MG63 (cell line): ENCODE measurements around the gene IRX4. TPM values are rescaled to one million over a fixed set of nuclear protein-coding genes. Genes with fewer than 3 reads are reported as not detected.

Source experiments
- DNase-seq: peaks from one replicate; pipeline ENCODE4 v3.0.0-alpha.2; 2020
- H3K27me3 ChIP-seq: fragments of 250-450 bp; sonication (Bioruptor Pico); 2 replicates; pipeline ENCODE4 v1.5.1; 2020; ENCODE audit warnings: mild to moderate bottlenecking, moderate library complexity
- H3K36me3 ChIP-seq: fragments of 250-450 bp; sonication (Bioruptor Pico); 2 replicates; pipeline ENCODE4 v1.5.1; 2020; ENCODE audit warnings: mild to moderate bottlenecking, moderate library complexity
- H3K4me3 ChIP-seq: fragments of 250-450 bp; sonication (Bioruptor Pico); 2 replicates; pipeline ENCODE4 v1.5.1; 2020; ENCODE audit warnings: mild to moderate bottlenecking, moderate library complexity
- H3K9me3 ChIP-seq: fragments of 250-450 bp; sonication (Bioruptor Pico); 2 replicates; pipeline ENCODE4 v1.5.1; 2020; ENCODE audit warnings: mild to moderate bottlenecking, moderate library complexity
- total RNA-seq: library from RNA; depleted of rRNA; stranded (reverse); fragments of >200 nt; shearing (Covaris generic); gene quantifications from 2 replicates; pipeline ENCODE4 v1.2.3, GENCODE V29; 2014; ENCODE audit warnings: low replicate concordance; rRNA removed

The IRX4 gene
- total RNA-seq = 0.66 and 5.1 TPM in 2 replicates

DNA sequence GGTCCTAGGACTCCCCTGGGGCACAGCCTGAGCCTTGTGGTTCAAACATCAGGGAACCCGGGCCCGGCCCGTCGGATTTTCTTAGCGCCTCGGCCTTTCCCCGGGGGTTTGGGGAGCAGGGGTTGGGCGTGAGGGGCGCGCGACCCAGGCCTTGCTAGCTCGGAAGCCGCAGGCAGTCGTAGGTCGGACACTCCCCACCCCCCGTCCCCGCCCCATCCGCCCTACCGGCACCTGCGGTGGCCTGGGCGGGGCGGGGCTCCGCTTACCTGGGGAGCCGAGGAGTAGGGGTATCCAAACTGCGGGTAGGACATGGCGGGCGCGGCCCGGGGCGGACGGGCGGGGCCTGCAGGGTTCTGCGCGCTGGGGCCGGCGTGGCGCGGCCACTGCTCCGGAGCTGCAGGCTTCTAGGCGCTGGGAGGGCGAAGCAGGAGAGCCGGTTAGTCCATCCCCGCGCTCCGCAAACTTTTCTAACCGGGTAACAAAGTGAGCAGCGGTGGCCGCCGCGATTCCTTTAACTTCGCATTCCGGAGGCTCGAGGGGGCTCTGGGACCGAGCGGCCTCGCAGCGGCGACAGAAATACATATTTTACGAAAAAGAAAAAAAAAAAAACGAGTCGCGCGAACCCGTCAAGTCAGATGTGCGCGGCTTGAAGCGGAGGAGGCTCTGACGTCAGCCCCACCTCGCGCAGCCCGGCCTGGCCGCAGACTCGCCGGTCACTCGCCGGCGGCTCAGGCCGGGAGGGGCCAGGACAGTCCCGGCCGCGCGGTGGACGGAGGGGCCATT is at the start of gene IRX4:
IRX4 (minus strand) TSS at position 589 of the 783 bp plus-strand sequence; CDS start at position 311, 278 bp downstream.
- Histone ChIP-seq H3K4me3 (peak within 1 kb of the TSS; percentile 20), H3K36me3 (no peaks in the 10 kb centered on the region), H3K9me3 (peaks cover 14% of the 10 kb centered on the region), H3K27me3 (peaks cover 19% of the 10 kb centered on the region)
- DNase-seq = peak; percentile 67

DNA sequence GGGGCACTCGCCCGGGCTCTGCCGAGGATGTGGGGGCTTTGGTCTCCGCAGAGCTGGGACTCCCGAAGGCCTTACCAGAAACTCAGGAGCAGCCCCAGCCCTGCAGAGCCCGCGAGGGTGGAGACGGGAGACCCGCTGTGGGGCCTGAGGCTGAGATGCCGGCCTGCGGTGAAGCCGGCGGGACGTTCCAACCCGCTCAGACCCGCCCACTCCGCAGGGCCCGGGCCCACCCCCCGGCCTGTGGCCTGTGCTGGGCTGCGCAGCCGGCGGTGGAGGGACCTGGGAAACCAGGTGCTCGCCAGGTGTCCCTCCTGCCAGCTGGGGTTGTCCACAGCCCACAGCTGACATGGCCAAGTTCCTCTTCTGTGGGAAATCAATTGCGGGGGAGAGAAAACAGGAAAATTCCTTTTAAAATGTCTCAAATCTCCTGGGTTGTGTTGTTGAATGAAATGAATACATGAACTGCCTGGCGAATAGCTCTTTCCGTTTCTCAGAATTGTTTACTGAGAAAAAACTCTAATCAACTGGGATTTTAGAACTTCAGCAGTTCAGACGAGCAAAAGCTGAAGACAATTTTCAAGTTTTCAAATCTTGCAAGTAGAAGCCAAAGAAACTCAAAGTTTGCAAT is 49.0 kb upstream of the IRX4 start:
- Histone ChIP-seq H3K36me3 (peaks cover 4% of the 10 kb centered on the region), H3K27me3 (no peaks in the 10 kb centered on the region), H3K4me3 (peak overlapping the region; percentile 56), H3K9me3 (no peaks in the 10 kb centered on the region; the same call in 1 of the 2 replicates)
- DNase-seq = peak; percentile 87

DNA sequence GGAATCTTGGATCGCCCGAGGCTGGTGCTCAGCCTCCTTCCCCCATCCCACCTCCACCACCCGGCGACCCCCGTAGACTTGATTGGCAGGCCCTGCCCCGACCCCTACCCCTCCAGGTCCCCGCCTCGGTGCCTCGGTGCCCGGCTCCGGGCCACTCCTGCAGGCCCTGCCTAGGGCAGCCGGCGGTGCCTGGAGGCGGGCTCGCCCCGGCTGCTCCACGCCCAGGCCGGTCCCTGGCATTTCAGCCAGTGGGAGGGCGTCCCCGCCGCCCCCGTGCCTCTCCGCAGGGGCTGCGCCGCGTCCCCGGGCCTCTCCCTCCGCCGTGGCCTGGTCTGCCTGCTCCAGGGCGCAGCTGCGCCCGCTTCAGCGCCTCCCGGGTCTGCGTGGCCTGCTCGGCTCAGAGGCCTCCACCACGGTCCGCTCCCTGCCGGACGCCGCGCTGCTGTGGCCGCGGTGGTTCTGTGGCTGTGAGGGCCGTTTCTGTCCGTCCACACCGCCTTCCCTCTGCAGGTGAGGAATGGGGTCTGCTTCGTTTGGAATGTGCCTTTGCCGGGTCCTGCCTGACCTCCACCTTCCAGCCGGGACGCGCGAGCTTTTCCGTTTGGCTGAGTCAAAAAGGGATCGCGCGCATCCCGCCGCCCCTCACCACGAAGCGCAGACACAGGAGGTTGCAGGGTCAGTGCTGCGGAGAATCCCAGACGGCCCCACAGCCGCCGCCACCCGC is 48.3 kb upstream of the IRX4 start:
- H3K36me3 ChIP-seq = peaks cover 4% of the 10 kb centered on the region
- peak overlapping the region; percentile 56 for H3K4me3 ChIP-seq
- DNase-seq = peak; percentile 87
- no peaks in the 10 kb centered on the region; the same call in 1 of the 2 replicates for H3K9me3 ChIP-seq
- H3K27me3 ChIP-seq = no peaks in the 10 kb centered on the region

DNA sequence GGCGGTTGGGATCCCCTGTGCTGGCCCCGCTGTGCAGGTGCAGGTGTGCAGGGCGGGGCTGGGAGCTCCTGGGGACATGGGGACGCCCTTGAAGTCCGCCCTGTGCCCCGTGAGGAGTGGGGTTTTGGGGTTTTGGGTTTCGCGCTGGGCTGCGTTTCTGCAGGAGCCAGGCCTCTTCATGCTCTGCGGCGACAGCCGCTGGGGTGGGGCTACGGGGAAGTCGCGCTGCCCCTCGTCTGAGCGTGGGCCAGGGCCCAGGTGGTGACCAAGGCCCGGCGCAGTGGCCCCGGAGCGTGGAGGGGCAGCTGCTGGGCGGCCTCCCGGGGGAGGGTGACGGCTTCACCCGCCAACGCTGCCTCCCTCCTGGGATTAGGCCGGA is 47.8 kb upstream of the IRX4 start:
- Histone ChIP-seq H3K9me3 (no peaks in the 10 kb centered on the region; the same call in 1 of the 2 replicates), H3K27me3 (no peaks in the 10 kb centered on the region), H3K4me3 (peak overlapping the region; percentile 56), H3K36me3 (peaks cover 4% of the 10 kb centered on the region)
- no peak for DNase-seq

DNA sequence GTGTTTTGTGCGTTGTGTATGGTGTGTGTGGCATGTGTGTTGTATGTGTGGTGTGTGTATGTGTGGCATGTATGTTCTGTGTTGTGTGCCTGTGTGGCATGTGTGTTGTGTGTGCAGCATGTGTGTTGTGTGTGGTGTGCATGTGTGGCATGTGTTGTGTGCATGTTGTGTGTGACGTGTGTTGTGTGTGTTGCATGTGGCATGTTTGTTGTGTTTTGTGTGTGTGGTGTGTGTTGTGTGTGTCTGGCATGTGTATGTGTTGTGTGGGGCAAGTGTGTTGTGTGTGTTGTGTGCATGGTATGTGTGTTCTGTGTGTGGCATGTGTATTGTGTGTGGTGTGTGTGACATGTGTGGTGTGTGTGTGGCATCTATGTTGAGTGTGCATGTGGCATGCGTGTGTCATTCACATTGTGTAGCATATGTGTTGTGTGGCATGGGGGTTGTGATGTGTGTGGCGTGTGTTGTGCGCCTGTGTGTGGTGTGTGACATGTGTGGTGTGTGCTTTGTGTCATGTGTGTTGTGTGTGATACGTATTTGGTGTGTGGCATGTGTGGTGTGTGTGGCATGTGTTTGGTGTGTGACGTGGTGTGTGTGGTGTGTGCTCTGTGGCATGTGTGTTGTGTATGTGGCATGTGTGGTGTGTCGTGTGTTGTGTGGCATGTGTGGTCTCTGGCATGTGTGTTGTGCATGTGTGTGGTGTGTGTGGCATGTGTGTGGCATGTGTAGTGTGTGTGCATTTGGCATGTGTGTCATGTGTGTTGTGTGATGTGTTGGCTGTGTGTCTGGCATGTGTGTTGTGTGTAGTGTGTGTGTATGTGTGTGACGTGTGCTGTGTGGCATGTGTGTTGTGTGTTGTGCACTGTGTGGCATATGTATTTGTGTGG is 46.6 kb upstream of the IRX4 start:
- Histone ChIP-seq H3K27me3 (no peaks in the 10 kb centered on the region), H3K36me3 (peaks cover 2% of the 10 kb centered on the region; the same call in 1 of the 2 replicates), H3K9me3 (no peaks in the 10 kb centered on the region; the same call in 1 of the 2 replicates), H3K4me3 (no peak overlapping the region)
- no peak for DNase-seq

DNA sequence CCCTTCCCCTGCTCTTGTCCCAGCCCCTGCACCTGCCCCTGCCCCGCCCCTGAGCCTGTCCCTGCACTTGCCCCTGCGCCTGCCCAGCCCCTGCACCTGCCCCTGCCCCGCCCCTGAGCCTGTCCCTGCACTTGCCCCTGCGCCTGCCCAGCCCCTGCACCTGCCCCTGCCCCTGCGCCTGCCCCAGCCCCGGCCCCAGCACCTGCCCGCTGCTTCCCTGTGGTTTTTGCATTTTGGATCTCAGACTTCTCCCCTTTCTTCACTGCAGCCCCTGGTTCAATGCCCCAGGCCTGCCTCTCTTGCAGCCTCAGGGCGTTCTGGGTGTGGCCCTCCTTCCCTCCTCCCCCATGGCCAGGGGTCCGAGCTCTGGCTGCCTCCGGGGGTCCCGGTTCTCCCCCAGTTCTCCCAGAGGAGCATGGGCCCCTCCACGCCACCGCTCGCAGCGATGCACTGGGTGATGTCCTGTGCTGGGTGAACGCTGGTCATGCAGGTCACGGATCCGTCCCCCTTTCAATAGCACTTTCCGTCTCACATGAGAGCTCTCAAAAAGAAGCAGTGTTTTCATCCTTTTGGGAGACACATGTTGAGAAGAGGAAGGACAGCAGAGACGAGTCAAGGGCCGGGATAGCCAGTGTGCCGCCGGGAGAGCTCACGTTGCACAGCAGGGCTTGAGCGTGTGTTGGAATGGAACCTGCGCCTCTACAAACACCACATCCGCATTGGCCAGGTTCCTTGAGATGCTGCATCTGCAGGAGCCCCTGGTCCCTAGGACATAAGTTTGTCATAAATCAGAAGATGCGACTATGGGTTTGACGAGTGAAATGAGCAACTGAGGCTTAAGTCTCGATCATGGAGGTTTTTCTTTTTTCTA is 44.0 kb upstream of the IRX4 start:
- no peak overlapping the region for H3K4me3 ChIP-seq
- no peaks in the 10 kb centered on the region; the same call in 1 of the 2 replicates for H3K27me3 ChIP-seq
- H3K9me3 ChIP-seq = no peaks in the 10 kb centered on the region; the same call in 1 of the 2 replicates
- peaks cover 2% of the 10 kb centered on the region; the same call in 1 of the 2 replicates for H3K36me3 ChIP-seq
- no peak for DNase-seq

DNA sequence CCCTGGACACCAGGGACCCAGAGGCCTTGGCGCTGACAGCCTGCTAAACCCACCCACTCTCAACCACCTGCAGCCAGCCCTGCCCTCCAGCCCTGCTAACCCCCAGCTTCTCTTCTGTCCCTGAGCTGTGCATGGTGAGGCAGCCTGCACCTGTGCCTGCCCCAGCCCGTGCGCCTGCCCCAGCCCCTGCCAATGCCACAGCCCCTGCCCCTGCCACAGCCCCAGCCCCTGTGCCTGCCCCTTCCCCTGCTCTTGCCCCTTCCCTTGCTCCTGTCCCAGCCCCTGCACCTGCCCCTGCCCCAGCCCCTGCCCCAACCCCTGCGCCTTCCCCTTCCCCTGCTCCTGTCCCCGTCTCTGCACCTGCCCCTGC is 43.3 kb upstream of the IRX4 start:
- Histone ChIP-seq H3K4me3 (no peak overlapping the region), H3K36me3 (peaks cover 2% of the 10 kb centered on the region; the same call in 1 of the 2 replicates), H3K27me3 (no peaks in the 10 kb centered on the region; the same call in 1 of the 2 replicates), H3K9me3 (no peaks in the 10 kb centered on the region; the same call in 1 of the 2 replicates)
- DNase-seq = no peak

DNA sequence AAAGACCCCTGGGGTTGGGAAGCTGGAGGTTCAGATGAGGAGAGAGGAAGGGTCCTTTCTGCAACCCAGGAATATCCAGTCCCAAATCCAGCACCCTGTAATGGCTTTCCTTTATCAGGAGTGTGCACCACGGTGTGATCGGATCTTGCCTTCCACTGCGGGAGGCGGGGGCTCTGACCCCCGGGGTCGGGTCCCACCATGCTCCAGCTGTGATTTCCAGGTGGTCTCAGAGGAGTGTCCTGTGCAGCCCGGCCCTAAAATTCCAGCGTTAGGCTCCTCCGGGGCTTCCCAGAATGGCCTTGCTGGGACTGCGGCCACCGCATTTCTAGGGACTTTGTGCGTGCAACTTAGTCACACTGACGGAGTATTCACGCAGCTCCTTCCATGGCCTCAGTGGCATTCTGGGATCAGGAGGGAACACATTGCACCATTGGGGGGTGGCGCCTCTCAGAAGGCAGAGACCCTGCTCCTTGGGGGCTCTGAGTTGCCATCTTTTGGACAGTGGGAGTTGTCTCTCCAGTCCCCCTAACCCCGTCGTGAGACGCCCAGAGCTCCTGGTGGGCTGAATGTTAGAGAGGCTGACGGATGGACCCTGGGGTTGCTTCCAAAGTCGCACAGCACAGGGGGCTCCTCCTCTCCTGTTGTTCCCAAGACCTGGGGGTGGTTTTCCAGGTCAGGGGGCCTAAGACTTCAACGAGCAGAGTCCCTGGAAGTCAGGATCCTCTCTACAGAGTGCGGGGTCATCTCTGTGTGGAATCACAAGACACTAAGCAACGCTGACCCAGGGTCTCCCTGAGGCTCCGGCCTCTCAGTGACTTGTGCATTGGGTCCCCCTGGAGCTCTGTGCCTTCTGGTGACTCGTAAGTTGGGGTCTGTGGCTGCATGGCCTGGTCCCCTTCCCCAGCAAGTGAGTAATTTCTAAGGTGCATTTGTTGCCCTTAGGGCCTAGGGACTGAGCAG is 42.7 kb upstream of the IRX4 start:
- no peak overlapping the region for H3K4me3 ChIP-seq
- H3K9me3 ChIP-seq = no peaks in the 10 kb centered on the region; the same call in 1 of the 2 replicates
- peaks cover 2% of the 10 kb centered on the region; the same call in 1 of the 2 replicates for H3K36me3 ChIP-seq
- no peaks in the 10 kb centered on the region; the same call in 1 of the 2 replicates for H3K27me3 ChIP-seq
- no peak for DNase-seq

DNA sequence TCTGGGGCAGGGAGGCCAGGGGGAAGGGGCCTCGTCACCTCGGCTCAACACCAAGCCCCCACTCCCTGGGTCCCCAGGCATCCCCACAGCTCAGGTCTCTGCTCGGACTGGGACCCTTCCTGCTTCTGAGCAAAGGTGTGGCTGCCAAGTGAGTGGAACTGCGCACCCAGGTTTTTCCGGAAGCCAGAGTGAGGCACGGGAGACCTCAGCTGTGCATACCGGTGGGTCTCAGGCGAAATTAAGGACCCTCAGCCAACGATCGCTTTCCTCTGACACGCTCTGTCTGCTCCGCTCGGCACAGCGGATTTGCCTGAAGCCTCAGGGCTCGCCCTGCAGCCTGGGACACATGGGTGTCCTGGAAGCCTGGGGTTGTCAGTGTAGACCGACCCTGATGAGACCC is 41.0 kb upstream of the IRX4 start:
- Histone ChIP-seq H3K4me3 (no peak overlapping the region), H3K27me3 (no peaks in the 10 kb centered on the region; the same call in 1 of the 2 replicates), H3K36me3 (no peaks in the 10 kb centered on the region), H3K9me3 (no peaks in the 10 kb centered on the region)
- no peak for DNase-seq

DNA sequence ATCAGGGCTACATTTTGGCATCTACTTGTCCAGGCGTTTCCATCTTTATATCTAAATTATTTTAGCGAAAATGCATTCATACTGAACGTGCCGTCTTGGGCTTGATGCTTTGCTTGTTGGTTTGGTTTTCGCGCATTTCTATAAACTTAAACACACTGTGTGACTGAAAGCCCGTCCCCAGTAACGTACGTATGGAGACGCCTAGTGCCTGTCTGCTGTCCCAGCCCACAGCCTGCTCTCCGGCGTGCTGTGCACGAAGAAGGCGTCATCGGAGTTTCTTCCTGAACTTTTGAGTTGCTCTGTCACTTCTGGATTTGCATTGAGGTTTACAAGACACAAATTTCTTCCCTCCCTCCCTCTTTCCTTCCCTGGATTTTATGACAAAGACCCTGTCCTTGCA is 40.6 kb upstream of the IRX4 start:
- Histone ChIP-seq H3K36me3 (no peaks in the 10 kb centered on the region), H3K9me3 (no peaks in the 10 kb centered on the region), H3K27me3 (no peaks in the 10 kb centered on the region; the same call in 1 of the 2 replicates), H3K4me3 (no peak overlapping the region)
- DNase-seq = no peak

DNA sequence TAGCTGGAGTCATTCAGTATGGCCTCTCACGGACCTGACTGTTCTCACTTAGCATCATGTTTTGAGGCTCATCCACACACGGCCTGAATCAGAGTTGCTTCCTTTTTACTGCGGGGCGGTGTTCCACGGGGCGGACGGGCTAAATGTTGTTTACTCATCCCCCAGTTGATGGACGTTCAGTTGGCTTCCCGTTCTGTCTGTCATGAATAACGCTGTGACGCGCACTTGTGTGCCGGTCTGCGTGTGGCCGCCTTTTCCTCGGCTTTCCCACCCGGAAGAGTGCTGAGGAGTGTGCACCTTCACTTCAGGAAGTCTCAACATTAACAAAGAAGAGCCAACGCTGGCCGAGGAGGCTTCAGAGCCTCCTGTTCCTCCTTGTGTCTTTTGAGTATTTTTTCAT is 39.0 kb upstream of the IRX4 start:
- no peaks in the 10 kb centered on the region; the same call in 1 of the 2 replicates for H3K27me3 ChIP-seq
- DNase-seq = no peak
- no peaks in the 10 kb centered on the region for H3K9me3 ChIP-seq
- H3K4me3 ChIP-seq = no peak overlapping the region
- no peaks in the 10 kb centered on the region for H3K36me3 ChIP-seq

DNA sequence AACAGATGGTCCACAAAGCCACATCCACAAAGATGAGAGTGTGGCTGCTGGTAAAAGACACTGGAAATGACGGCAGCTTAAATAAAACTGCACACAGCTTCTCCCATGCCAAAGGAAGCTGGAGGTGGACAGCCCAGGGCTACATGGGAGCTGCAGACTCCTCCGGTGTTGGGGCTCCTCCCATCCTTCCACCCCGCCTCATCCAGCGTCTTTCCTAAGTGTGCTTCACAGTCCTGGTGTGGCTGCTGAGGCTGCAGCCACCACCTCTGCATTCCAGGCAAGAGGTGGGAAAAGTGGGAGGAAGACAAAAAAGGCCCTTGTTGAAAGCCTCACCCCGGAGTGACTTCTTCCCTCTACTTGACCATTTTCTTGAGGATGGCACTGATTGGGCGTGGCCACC is 37.0 kb upstream of the IRX4 start:
- no peaks in the 10 kb centered on the region for H3K36me3 ChIP-seq

DNA sequence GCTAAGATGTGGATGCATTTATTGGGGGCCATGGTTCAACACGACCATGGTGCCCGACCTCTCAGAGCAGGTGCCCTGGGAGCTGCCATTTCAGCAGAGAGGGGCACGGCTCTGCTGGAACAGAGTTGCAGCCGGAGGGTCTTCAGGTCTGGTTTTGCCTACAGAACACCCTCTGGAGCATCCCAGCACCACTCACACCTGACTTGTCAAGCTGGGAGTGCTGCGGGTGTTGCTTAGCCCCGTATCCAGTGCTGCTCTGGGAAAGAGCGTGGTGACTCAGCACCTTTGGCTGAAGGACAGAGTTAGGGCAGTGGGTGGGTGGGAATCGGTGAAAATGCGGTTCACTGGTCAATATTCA is 36.5 kb upstream of the IRX4 start:
- Histone ChIP-seq H3K9me3 (peaks cover 7% of the 10 kb centered on the region), H3K27me3 (no peaks in the 10 kb centered on the region; the same call in 1 of the 2 replicates), H3K36me3 (no peaks in the 10 kb centered on the region), H3K4me3 (no peak overlapping the region)
- peak; percentile 51 for DNase-seq

More for the DNA sequence above, 37.0 kb upstream of the IRX4 start:
- no peaks in the 10 kb centered on the region; the same call in 1 of the 2 replicates for H3K27me3 ChIP-seq
- H3K9me3 ChIP-seq = peaks cover 1% of the 10 kb centered on the region
- no peak for DNase-seq
- no peak overlapping the region for H3K4me3 ChIP-seq

DNA sequence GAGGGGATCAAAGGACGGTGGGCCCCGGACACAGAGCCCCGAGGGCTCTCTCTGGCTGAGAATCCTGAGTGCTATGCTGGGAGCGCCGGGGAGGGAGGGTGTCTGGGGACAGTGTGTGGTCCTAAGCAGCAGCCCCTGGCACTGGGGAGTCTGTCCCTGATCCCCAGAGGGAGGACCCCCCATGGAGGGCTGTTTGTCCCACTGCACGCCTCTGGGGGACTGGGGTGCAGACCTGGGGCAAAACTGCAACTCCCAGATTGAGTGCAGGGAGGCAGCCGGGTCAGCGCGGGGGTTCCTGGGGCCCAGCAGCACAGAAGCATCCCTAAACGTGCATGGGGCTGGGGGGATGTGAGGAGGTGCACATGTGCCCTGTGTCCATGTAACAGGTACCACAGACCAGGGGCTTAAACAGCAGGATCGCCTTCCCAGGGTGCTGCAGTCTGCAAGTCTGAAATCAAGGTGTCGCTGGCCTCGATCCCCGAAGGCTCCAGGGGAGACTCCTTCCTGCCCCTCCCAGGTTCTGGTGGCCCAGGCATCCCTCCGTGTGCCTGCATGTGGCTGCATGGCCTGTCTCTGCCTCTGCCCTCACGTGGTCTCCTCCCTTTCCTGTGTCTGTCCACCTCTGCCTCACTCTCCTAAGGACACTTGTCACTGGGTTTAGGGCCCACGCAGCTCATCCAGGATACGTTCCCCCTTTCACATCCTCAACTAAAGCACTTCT is 35.9 kb upstream of the IRX4 start:
- Histone ChIP-seq H3K4me3 (no peak overlapping the region), H3K36me3 (no peaks in the 10 kb centered on the region), H3K27me3 (peaks cover 2% of the 10 kb centered on the region; the same call in 1 of the 2 replicates), H3K9me3 (peaks cover 8% of the 10 kb centered on the region)
- DNase-seq = no peak
